SK-N-SH treated with all-trans-retinoic acid at 6 μM for 48 hours (cell line): ENCODE data around the gene GPATCH2.

Source experiments
- BACH2 ChIP-seq: fragments of 250-450 bp; sonication (Bioruptor Pico); IDR thresholded peaks from 2 replicates; pipeline ENCODE4 v1.9.0; 2021; ENCODE audit warnings: mild to moderate bottlenecking, borderline replicate concordance
- ESRRG ChIP-seq: fragments of 250-450 bp; sonication (Bioruptor Pico); IDR thresholded peaks from 2 replicates; pipeline ENCODE4 v1.6.1; 2021; ENCODE audit warnings: mild to moderate bottlenecking
- TCF4 ChIP-seq: fragments of 250-450 bp; sonication (Bioruptor Pico); IDR thresholded peaks from 2 replicates; pipeline ENCODE4 v1.8.0; 2021; ENCODE audit warnings: mild to moderate bottlenecking, moderate library complexity, borderline replicate concordance
- ZC3H10 ChIP-seq: fragments of 250-450 bp; sonication (Bioruptor Pico); IDR thresholded peaks from 2 replicates; pipeline ENCODE4 v1.5.1; 2021; ENCODE audit warnings: mild to moderate bottlenecking, moderate library complexity
- ZFP3 ChIP-seq: fragments of 250-450 bp; sonication (Bioruptor Pico); IDR thresholded peaks from 2 replicates; pipeline ENCODE4 v1.5.0; 2020; ENCODE audit warnings: mild to moderate bottlenecking, moderate library complexity
- ZFP30 ChIP-seq: fragments of 450-650 bp; formaldehyde crosslinking; IDR thresholded peaks from 2 replicates; pipeline ENCODE4 v1.5.0; 2022; ENCODE audit warnings: mild to moderate bottlenecking, moderate library complexity
- ZNF565 ChIP-seq: fragments of 450-650 bp; formaldehyde crosslinking; conservative IDR thresholded peaks from 2 replicates; pipeline ENCODE4 v1.5.0; 2020; ENCODE audit warnings: low read depth, mild to moderate bottlenecking, moderate library complexity
- ZNF70 ChIP-seq: fragments of 450-650 bp; formaldehyde crosslinking; IDR thresholded peaks from 2 replicates; pipeline ENCODE4 v1.5.0; 2020; ENCODE audit warnings: mild to moderate bottlenecking, moderate library complexity
- ZNF8 ChIP-seq: fragments of 450-650 bp; formaldehyde crosslinking; IDR thresholded peaks from 2 replicates; pipeline ENCODE4 v1.5.0; 2020; ENCODE audit warnings: mild to moderate bottlenecking, moderate library complexity
- TF ChIP-seq, protein P1 (sequence below): fragments of 250-450 bp; sonication (Bioruptor Pico); IDR thresholded peaks from 2 replicates; pipeline ENCODE4 v1.5.1; 2020; ENCODE audit warnings: low read depth, mild to moderate bottlenecking, moderate library complexity
- TF ChIP-seq, protein P2 (sequence below): fragments of 250-450 bp; sonication (Bioruptor Pico); IDR thresholded peaks from 2 replicates; pipeline ENCODE4 v1.8.0; 2020; ENCODE audit warnings: mild to moderate bottlenecking, moderate library complexity, borderline replicate concordance
- TF ChIP-seq, protein P3 (sequence below): fragments of 250-450 bp; sonication (Bioruptor Pico); IDR thresholded peaks from 2 replicates; pipeline ENCODE4 v1.8.0; 2021; ENCODE audit warnings: low read depth, mild to moderate bottlenecking, moderate library complexity, borderline replicate concordance

DNA sequence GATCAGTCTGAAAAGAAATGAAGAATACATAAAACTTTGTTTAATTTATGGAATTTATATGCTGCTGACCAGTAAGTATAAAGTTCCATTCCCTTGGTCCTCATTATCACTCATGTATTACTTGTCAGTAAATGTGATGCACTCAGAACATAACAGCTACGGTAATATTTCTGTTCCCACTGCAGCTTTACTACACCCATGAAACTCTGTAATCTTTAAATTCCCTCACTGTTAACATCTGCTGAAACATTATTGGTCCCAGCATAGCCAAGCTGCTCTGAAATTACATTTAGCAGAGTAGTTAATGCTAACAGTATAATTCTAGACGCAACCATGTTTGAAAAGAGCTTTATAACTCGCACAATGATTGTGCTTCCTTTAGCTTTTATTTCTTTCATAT is 238.4 kb downstream of the GPATCH2 start:
- TF ChIP-seq ZNF565 (no peak), ZNF8 (CRISPR knock-in tag) (no peak), ZC3H10 (CRISPR knock-in tag) (no peak), TCF4 (no peak), BACH2 (no peak), ZNF70 (no peak), ESRRG (CRISPR knock-in tag) (no peak), ZFP3 (no peak), ZFP30 (CRISPR knock-in tag) (no peak)
- TF ChIP-seq, protein P1, sequence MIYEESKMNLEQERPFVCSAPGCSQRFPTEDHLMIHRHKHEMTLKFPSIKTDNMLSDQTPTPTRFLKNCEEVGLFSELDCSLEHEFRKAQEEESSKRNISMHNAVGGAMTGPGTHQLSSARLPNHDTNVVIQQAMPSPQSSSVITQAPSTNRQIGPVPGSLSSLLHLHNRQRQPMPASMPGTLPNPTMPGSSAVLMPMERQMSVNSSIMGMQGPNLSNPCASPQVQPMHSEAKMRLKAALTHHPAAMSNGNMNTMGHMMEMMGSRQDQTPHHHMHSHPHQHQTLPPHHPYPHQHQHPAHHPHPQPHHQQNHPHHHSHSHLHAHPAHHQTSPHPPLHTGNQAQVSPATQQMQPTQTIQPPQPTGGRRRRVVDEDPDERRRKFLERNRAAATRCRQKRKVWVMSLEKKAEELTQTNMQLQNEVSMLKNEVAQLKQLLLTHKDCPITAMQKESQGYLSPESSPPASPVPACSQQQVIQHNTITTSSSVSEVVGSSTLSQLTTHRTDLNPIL (CRISPR knock-in tag) = no peak
- TF ChIP-seq, protein P2, sequence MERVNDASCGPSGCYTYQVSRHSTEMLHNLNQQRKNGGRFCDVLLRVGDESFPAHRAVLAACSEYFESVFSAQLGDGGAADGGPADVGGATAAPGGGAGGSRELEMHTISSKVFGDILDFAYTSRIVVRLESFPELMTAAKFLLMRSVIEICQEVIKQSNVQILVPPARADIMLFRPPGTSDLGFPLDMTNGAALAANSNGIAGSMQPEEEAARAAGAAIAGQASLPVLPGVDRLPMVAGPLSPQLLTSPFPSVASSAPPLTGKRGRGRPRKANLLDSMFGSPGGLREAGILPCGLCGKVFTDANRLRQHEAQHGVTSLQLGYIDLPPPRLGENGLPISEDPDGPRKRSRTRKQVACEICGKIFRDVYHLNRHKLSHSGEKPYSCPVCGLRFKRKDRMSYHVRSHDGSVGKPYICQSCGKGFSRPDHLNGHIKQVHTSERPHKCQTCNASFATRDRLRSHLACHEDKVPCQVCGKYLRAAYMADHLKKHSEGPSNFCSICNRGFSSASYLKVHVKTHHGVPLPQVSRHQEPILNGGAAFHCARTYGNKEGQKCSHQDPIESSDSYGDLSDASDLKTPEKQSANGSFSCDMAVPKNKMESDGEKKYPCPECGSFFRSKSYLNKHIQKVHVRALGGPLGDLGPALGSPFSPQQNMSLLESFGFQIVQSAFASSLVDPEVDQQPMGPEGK = no peak
- TF ChIP-seq, protein P3, sequence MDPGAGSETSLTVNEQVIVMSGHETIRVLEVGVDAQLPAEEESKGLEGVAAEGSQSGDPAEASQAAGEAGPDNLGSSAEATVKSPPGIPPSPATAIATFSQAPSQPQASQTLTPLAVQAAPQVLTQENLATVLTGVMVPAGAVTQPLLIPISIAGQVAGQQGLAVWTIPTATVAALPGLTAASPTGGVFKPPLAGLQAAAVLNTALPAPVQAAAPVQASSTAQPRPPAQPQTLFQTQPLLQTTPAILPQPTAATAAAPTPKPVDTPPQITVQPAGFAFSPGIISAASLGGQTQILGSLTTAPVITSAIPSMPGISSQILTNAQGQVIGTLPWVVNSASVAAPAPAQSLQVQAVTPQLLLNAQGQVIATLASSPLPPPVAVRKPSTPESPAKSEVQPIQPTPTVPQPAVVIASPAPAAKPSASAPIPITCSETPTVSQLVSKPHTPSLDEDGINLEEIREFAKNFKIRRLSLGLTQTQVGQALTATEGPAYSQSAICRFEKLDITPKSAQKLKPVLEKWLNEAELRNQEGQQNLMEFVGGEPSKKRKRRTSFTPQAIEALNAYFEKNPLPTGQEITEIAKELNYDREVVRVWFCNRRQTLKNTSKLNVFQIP (CRISPR knock-in tag) = no peak
